K562 (cell line): ENCODE data around the gene SKOR1. TPM values are rescaled to one million over a fixed set of nuclear protein-coding genes. Genes with fewer than 3 reads are reported as not detected.

Experiments used
- CC2D1A ChIP-seq: fragments of 450-650 bp; IDR thresholded peaks from 2 replicates; pipeline ENCODE4 v1.6.1; 2017; ENCODE audit warnings: mild to moderate bottlenecking
- HDAC8 ChIP-seq: fragments of 450-650 bp; IDR thresholded peaks from 2 replicates; pipeline ENCODE4 v1.6.1; 2016; ENCODE audit warnings: mild to moderate bottlenecking, missing genetic modification characterization, moderate library complexity, missing compliant biosample characterization
- HNRNPUL1 ChIP-seq: fragments of 200-400 bp; formaldehyde crosslinking; IDR thresholded peaks from 2 replicates; pipeline ENCODE4 v1.6.1; 2017; ENCODE audit warnings: low read length
- KLF1 ChIP-seq: fragments of 450-650 bp; IDR thresholded peaks from 2 replicates; pipeline ENCODE4 v1.6.1; 2016; ENCODE audit warnings: missing genetic modification characterization, missing compliant biosample characterization
- LARP7 ChIP-seq: fragments of 450-650 bp; IDR thresholded peaks from 2 replicates; pipeline ENCODE4 v1.6.1; 2016
- MAFG ChIP-seq: fragments of 450-650 bp; conservative IDR thresholded peaks from 2 replicates; pipeline ENCODE4 v1.6.1; 2016; ENCODE audit warnings: missing genetic modification characterization, missing compliant biosample characterization
- MYC ChIP-seq, 2 experiments: fragments of 250-450 bp in 1 of 2; sonication (Bioruptor Pico) in 1 of 2; IDR thresholded peaks; 2 replicates each; pipeline versions ENCODE4 v1.5.1 to v1.6.1; 2012 to 2021; ENCODE audit warnings: low read depth in 2 of 2, borderline replicate concordance in 1 of 2, improper control_type of control experiment in 1 of 2, low read length in 1 of 2, mild to moderate bottlenecking in 1 of 2, moderate library complexity in 1 of 2
- NFIX ChIP-seq: fragments of 250-450 bp; sonication (Bioruptor Pico); IDR thresholded peaks from 2 replicates; pipeline ENCODE4 v1.4.0; 2020; ENCODE audit warnings: low read depth, mild to moderate bottlenecking, moderate library complexity
- NFRKB ChIP-seq: fragments of 450-650 bp; IDR thresholded peaks from 2 replicates; pipeline ENCODE4 v1.6.1; 2016; ENCODE audit warnings: low read depth
- NR1H2 ChIP-seq: sonication (generic); formaldehyde crosslinking; IDR thresholded peaks from 2 replicates; pipeline ENCODE4 v1.4.0; 2020; ENCODE audit warnings: mild to moderate bottlenecking, missing genetic modification reagents
- POLR2G ChIP-seq: fragments of 200-400 bp; formaldehyde crosslinking; IDR thresholded peaks from 2 replicates; pipeline ENCODE4 v1.6.1; 2017; ENCODE audit warnings: low read depth, mild to moderate bottlenecking, antibody characterized with exemption, low read length, moderate library complexity
- SRSF3 ChIP-seq: fragments of 200-400 bp; formaldehyde crosslinking; IDR thresholded peaks from 2 replicates; pipeline ENCODE4 v1.6.1; 2016; ENCODE audit warnings: mild to moderate bottlenecking, low read length, moderate library complexity; ENCODE audit not compliant: insufficient read depth
- TBL1XR1 ChIP-seq, 2 experiments: IDR thresholded peaks; 2 replicates each; pipeline ENCODE4 v1.6.1; 2012; ENCODE audit warnings: improper control_type of control experiment in 2 of 2, low read length in 2 of 2, mild to moderate bottlenecking in 1 of 2
- TRIM28 ChIP-seq: fragments of 450-650 bp; IDR thresholded peaks from 2 replicates; pipeline ENCODE4 v1.6.1; 2017
- ZBTB8A ChIP-seq: fragments of 450-650 bp; IDR thresholded peaks from 2 replicates; pipeline ENCODE4 v1.6.1; 2018; ENCODE audit warnings: mild to moderate bottlenecking, moderate library complexity; ENCODE audit not compliant: partially characterized antibody
- ZFP30 ChIP-seq: fragments of 250-450 bp; sonication (Bioruptor Pico); IDR thresholded peaks from 2 replicates; pipeline ENCODE4 v1.8.0; 2022; ENCODE audit warnings: moderate library complexity, mild to moderate bottlenecking, inconsistent platforms, borderline replicate concordance
- ZKSCAN1 ChIP-seq: fragments of 150-350 bp; IDR thresholded peaks from 2 replicates; pipeline ENCODE4 v1.6.1; 2016; ENCODE audit warnings: low read depth, low read length
- ZNF23 ChIP-seq: fragments of 250-450 bp; sonication (Bioruptor Pico); IDR thresholded peaks from 2 replicates; pipeline ENCODE4 v1.4.0; 2020; ENCODE audit warnings: mild to moderate bottlenecking
- polyA plus RNA-seq, 8 experiments: library from polyadenylated mRNA; depleted of rRNA in 4 of 8; stranded (reverse) in 5 of 8; unstranded in 3 of 8; fragments of >200 nt; fragmentation: Nextera tagmentation in 2 of 8; fragmentation: Illumina TruSeq in 1 of 8; extraction: Ambion mirVana in 2 of 8; extraction: Trizol in 1 of 8; gene quantifications; 2 replicates each; pipeline versions ENCODE4 v1.2.1 to v1.2.3, GENCODE V29; 2011 to 2014; ENCODE audit warnings: inconsistent platforms in 1 of 8, missing spikeins in 1 of 8
- total RNA-seq, 7 experiments: library from RNA; depleted of rRNA in 6 of 7; stranded (reverse); fragments of >200 nt in 6 of 7; fragmentation: Illumina TruSeq in 2 of 7; extraction: Trizol in 2 of 7; gene quantifications; 2 replicates each; pipeline versions ENCODE4 v1.2.1 to v1.2.3, GENCODE V29; 2011 to 2021; ENCODE audit warnings: low replicate concordance in 1 of 7
- TF ChIP-seq, protein P1 (sequence below), 2 experiments: IDR thresholded peaks; 2 replicates each; pipeline ENCODE4 v1.6.1; 2011; ENCODE audit warnings: borderline replicate concordance in 1 of 2, control low read depth in 1 of 2, low read depth in 1 of 2, low read length in 1 of 2, mild to moderate bottlenecking in 1 of 2, mixed read lengths in 1 of 2, moderate library complexity in 1 of 2; ENCODE audit not compliant: insufficient read depth in 1 of 2, insufficient read length in 1 of 2, poor library complexity in 1 of 2, severe bottlenecking in 1 of 2; ENCODE audit errors: extremely low read depth in 1 of 2
- TF ChIP-seq, protein P2 (sequence below): fragments of 250-450 bp; sonication (Bioruptor Pico); IDR thresholded peaks from 2 replicates; pipeline ENCODE4 v1.8.0; 2021; ENCODE audit warnings: borderline replicate concordance, mild to moderate bottlenecking, moderate library complexity; ENCODE audit not compliant: poor library complexity, severe bottlenecking
- TF ChIP-seq, protein P3 (sequence below): IDR thresholded peaks from 2 replicates; pipeline ENCODE4 v1.6.1; 2014; ENCODE audit warnings: antibody characterized with exemption
- TF ChIP-seq, protein P4 (sequence below): sonication (generic); formaldehyde crosslinking; IDR thresholded peaks from 2 replicates; pipeline ENCODE4 v1.5.0; 2020; ENCODE audit warnings: missing genetic modification reagents
- TF ChIP-seq, protein P5 (sequence below): sonication (generic); formaldehyde crosslinking; IDR thresholded peaks from 2 replicates; pipeline ENCODE4 v1.9.0; 2022; ENCODE audit warnings: mild to moderate bottlenecking, missing genetic modification reagents

SKOR1 gene
- total and polyA plus RNA-seq, 9 of the 15 experiments (the other 6 are each of a cell fraction or from before 2014, with no cell fraction given) = 0.04 to 0.41 (median 0.09) TPM; not detected in 3

DNA sequence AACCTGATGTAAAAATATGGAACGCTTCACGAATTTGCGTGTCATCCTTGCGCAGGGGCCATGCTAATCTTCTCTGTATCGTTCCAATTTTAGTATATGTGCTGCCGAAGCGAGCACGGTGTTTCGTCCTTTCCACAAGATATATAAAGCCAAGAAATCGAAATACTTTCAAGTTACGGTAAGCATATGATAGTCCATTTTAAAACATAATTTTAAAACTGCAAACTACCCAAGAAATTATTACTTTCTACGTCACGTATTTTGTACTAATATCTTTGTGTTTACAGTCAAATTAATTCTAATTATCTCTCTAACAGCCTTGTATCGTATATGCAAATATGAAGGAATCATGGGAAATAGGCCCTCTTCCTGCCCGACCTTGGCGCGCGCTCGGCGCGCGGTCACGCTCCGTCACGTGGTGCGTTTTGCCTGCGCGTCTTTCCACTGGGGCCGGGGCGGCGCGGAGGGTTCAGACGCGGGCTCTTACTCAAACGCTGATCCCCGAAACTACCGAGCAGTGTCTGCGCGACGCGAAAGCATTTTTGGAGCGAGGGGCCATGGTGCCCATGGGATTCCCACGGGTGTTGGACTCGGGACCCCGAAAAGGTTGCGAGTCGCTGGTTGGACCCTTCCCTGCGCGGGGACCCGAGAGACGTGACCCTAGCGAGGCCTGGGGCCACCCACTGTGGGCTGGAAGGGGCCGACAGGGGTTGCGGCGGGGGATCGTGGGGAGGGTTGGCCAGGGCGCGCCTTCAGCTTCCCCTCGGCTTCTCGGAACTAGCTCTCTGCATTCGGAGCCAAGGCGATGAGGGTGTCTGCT is 14.8 kb downstream of the SKOR1 start, which contains the start of gene RNU6-1 (continued):
- no peak for TF ChIP-seq HNRNPUL1
- peak; percentile 91 for TF ChIP-seq MYC (IDR thresholded peaks at IDR 0.05; ENCODE audit: low read depth, low read length)
- TF ChIP-seq MYC (CRISPR knock-in tag; IDR thresholded peaks at IDR 0.05; ENCODE audit: borderline replicate concordance, low read depth) = no peak; the same call in 1 of the 2 replicates
- no peak for TF ChIP-seq KLF1 (tag)
- TF ChIP-seq ZFP30 (CRISPR knock-in tag) = no peak
- no peak; the same call in 1 of the 2 replicates for TF ChIP-seq NR1H2 (CRISPR knock-in tag)
- TF ChIP-seq, protein P1, sequence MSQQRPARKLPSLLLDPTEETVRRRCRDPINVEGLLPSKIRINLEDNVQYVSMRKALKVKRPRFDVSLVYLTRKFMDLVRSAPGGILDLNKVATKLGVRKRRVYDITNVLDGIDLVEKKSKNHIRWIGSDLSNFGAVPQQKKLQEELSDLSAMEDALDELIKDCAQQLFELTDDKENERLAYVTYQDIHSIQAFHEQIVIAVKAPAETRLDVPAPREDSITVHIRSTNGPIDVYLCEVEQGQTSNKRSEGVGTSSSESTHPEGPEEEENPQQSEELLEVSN (IDR thresholded peaks at IDR 0.05; ENCODE audit: borderline replicate concordance in 1 of 2, extremely low read depth in 1 of 2, insufficient read depth in 1 of 2, insufficient read length in 1 of 2, low read depth in 1 of 2, low read length in 1 of 2, poor library complexity in 1 of 2, severe bottlenecking in 1 of 2) = peak; percentile 58 to 85
- TF ChIP-seq, protein P2, sequence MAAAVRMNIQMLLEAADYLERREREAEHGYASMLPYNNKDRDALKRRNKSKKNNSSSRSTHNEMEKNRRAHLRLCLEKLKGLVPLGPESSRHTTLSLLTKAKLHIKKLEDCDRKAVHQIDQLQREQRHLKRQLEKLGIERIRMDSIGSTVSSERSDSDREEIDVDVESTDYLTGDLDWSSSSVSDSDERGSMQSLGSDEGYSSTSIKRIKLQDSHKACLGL = no peak
- no peak for TF ChIP-seq ZNF23
- 0 out of 2 replicates have a peak, but pooled peaks have one; percentile 2 for TF ChIP-seq NFRKB
- no peak for TF ChIP-seq SRSF3
- TF ChIP-seq POLR2G = peak; percentile 99
- 0 out of 2 replicates have a peak, but pooled peaks have one; percentile 39 for TF ChIP-seq HDAC8
- TF ChIP-seq TRIM28 = 0 out of 2 replicates have a peak, but pooled peaks have one; percentile 17
- TF ChIP-seq, protein P3, sequence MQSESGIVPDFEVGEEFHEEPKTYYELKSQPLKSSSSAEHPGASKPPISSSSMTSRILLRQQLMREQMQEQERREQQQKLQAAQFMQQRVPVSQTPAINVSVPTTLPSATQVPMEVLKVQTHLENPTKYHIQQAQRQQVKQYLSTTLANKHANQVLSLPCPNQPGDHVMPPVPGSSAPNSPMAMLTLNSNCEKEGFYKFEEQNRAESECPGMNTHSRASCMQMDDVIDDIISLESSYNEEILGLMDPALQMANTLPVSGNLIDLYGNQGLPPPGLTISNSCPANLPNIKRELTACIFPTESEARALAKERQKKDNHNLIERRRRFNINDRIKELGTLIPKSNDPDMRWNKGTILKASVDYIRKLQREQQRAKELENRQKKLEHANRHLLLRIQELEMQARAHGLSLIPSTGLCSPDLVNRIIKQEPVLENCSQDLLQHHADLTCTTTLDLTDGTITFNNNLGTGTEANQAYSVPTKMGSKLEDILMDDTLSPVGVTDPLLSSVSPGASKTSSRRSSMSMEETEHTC = peak; percentile 84
- TF ChIP-seq ZKSCAN1 = no peak
- TF ChIP-seq MAFG = peak; percentile 84
- no peak for TF ChIP-seq ZBTB8A
- TF ChIP-seq NFIX (CRISPR knock-in tag) = no peak
- no peak for TF ChIP-seq CC2D1A
- peak; percentile 50; the same call in 1 of the 2 replicates for TF ChIP-seq LARP7
- TF ChIP-seq, protein P4, sequence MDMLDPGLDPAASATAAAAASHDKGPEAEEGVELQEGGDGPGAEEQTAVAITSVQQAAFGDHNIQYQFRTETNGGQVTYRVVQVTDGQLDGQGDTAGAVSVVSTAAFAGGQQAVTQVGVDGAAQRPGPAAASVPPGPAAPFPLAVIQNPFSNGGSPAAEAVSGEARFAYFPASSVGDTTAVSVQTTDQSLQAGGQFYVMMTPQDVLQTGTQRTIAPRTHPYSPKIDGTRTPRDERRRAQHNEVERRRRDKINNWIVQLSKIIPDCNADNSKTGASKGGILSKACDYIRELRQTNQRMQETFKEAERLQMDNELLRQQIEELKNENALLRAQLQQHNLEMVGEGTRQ (CRISPR knock-in tag) = peak; percentile 98
- TF ChIP-seq, protein P5, sequence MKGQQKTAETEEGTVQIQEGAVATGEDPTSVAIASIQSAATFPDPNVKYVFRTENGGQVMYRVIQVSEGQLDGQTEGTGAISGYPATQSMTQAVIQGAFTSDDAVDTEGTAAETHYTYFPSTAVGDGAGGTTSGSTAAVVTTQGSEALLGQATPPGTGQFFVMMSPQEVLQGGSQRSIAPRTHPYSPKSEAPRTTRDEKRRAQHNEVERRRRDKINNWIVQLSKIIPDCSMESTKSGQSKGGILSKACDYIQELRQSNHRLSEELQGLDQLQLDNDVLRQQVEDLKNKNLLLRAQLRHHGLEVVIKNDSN (CRISPR knock-in tag) = peak; percentile 98
- peak in 1 of 2 experiments; percentile 42; a peak in 1 of 4 replicates for TF ChIP-seq TBL1XR1 (IDR thresholded peaks at IDR 0.05; ENCODE audit: low read length in 2 of 2)
